ENCODE results near the gene MYOZ1. TPM values are rescaled to one million over a fixed set of nuclear protein-coding genes. Genes with fewer than 3 reads are reported as not detected.

The MYOZ1 gene
- total and polyA plus RNA-seq, 2 of the 4 experiments (the other 2 are of a cell fraction) = 0.18 to 0.29 TPM

- H2AK9ac ChIP-seq (replicated peaks; ENCODE audit: low read depth, low read length, poor library complexity) = no peak overlapping the region
- 0 out of 2 replicates have a peak overlapping the region, but pooled peaks have one; percentile 8 for H2BK20ac ChIP-seq (ENCODE audit: low read depth, low read length)
- peak overlapping the region; percentile 35 for H2AFZ ChIP-seq (replicated peaks; ENCODE audit: low read length, poor library complexity)
- H3K4ac ChIP-seq (ENCODE audit: low read depth, low read length) = no peak overlapping the region
- H3K9me3 ChIP-seq (ENCODE audit: control insufficient read depth, insufficient read depth, low read length) = no peaks in the 10 kb centered on the region
- dilution Hi-C loops (cut with HindIII; ENCODE audit: low sequenced_read_pairs, unreplicated experiment) (no loop called here), intact Hi-C loops (cut with micrococcal nuclease) (loop anchor here (10.0 kb wide), 1 partner anchor 232 kb away; the partner anchor contains the start of gene ANXA7), in situ Hi-C loops (cut with MboI; ENCODE audit: low sequenced_read_pairs) (loop anchor here (25.0 kb wide), 1 partner anchor 384 kb away; the partner anchor contains the start of gene MRPS16)
- H3K4me1 ChIP-seq (ENCODE audit: control insufficient read depth, insufficient read depth, low read length) = peaks cover 23% of the 10 kb centered on the region
- no peak overlapping the region for H3K4me2 ChIP-seq (ENCODE audit: low read depth, low read length)
- TF ChIP-seq BHLHE40 (IDR thresholded peaks at IDR 0.05; ENCODE audit: low read depth, low read length) = no peak
- TF ChIP-seq NFE2L2 (IDR thresholded peaks at IDR 0.05; ENCODE audit: low read depth, low read length) = no peak
- no peak for TF ChIP-seq CHD1 (IDR thresholded peaks at IDR 0.05; ENCODE audit: low read depth, low read length)
- TF ChIP-seq RFX5 (IDR thresholded peaks at IDR 0.05; ENCODE audit: low read depth, low read length) = no peak
- ChIA-PET POLR2A (ENCODE audit: unreplicated experiment) (no interaction called here), CTCF (no interaction called here)
- no peaks in the 10 kb centered on the region; the same call in 1 of the 2 replicates for H3K27me3 ChIP-seq (ENCODE audit: control insufficient read depth, insufficient read depth, low read length)
- peak overlapping the region; percentile 23; the same call in 1 of the 2 replicates for H4K91ac ChIP-seq (ENCODE audit: insufficient read depth, low read depth, low read length)
- no peak overlapping the region for H3K4me3 ChIP-seq (ENCODE audit: insufficient read depth, low read depth, low read length)
- H2BK15ac ChIP-seq (ENCODE audit: low read depth, low read length) = 0 out of 3 replicates have a peak overlapping the region, but pooled peaks have one; percentile 17
- H3K27ac ChIP-seq (ENCODE audit: insufficient read depth, low read length) = no peak overlapping the region
- H3K14ac ChIP-seq (replicated peaks; ENCODE audit: low read depth, low read length) = no peak overlapping the region
- no peak overlapping the region for H3K56ac ChIP-seq (ENCODE audit: extremely low read depth, insufficient read depth, low read length)
- H2AK5ac ChIP-seq (ENCODE audit: low read depth, low read length) = peak overlapping the region; percentile 29; the same call in 1 of the 2 replicates
- peaks cover 0 to 14% of the 10 kb centered on the region in 2 experiments; a peak in 2 of 4 replicates for H3K79me1 ChIP-seq (ENCODE audit: low read depth in 1 of 2, low read length in 2 of 2)
- H2BK5ac ChIP-seq (ENCODE audit: low read depth, low read length, poor library complexity, severe bottlenecking) = no peak overlapping the region
- H3K9ac ChIP-seq (ENCODE audit: low read depth, low read length) = no peak overlapping the region
- WGBS, 2 experiments (ENCODE audit: extremely low coverage in 2 of 2, insufficient read length in 1 of 2) = 94% methylated on average over 3 of the region's 9 CpGs; no CpG with 5 or more reads in 1 of the 2 experiments
- H4K5ac ChIP-seq (ENCODE audit: low read depth, low read length) = no peak overlapping the region; the same call in 1 of the 2 replicates
- BruUV-seq (replicated peaks) = no TSS peak
- no peak overlapping the region for H4K8ac ChIP-seq (ENCODE audit: low read depth in 2 of 2, low read length in 2 of 2)
- no peak overlapping the region for H3K18ac ChIP-seq (ENCODE audit: low read depth, low read length)
- H2BK120ac ChIP-seq (ENCODE audit: low read depth, low read length) = 0 out of 2 replicates have a peak overlapping the region, but pooled peaks have one; percentile 16
- no peak overlapping the region for H3K23ac ChIP-seq (ENCODE audit: low read depth, low read length)
- DNase-seq (no peak), ATAC-seq (ENCODE audit: low read depth) (no peak)
- H3K9me1 ChIP-seq (ENCODE audit: insufficient read depth, low read length) = peaks cover 25% of the 10 kb centered on the region
- H3K36me3 ChIP-seq (ENCODE audit: control insufficient read depth, insufficient read depth, low read length) = no peaks in the 10 kb centered on the region
- H4K20me1 ChIP-seq (ENCODE audit: insufficient read depth, low read length) = no peaks in the 10 kb centered on the region
Measured at GRCh38 chr10:73646598-73647041, 5.3 kb upstream of the MYOZ1 start.

Data from IMR-90 (cell line).